HepG2 (cell line): ENCODE results near the gene SEMA3F. TPM values are rescaled to one million over a fixed set of nuclear protein-coding genes. Genes with fewer than 3 reads are reported as not detected.
A peak's percentile ranks its signal among the peaks of the same experiment; 100 is the strongest.

Experiments
- ATAC-seq: fragments of 200-7000 bp; cut with Tn5 transposase; 3 replicates; pipeline ENCODE4 v1.9.1; 2020; ENCODE audit warnings: mild to moderate bottlenecking, moderate library complexity
- BruUV-seq: library from RNA; stranded (reverse); fragments of 400-500 nt; replicated peaks from 2 replicates; lab custom pipeline; 2021; lab: Mats Ljungman, UMichigan
- CTCF ChIA-PET: fragments of 300-600 bp; formaldehyde crosslinking; extraction: SDS; loops from one replicate; lab custom pipeline; 2021; ENCODE audit warnings: low total read pairs, inconsistent platforms, low intra/inter-chr PET ratio; lab: Yijun Ruan, JAX
- POLR2A ChIA-PET: fragments of 350-600 bp; sonication (Branson Sonifier 250); formaldehyde crosslinking; loops from one replicate; lab custom pipeline; 2020; ENCODE audit warnings: antibody characterized with exemption, inconsistent platforms; lab: Yijun Ruan, JAX
- DNase-seq: peaks from one replicate; pipeline ENCODE4 v3.0.0-alpha.2; 2015; ENCODE audit warnings: low spot score
- FAIRE-seq: peaks from 3 replicates; lab custom pipeline; 2011; peaks lifted over from hg19 to GRCh38; lab: Jason Lieb, UNC
- H2AFZ ChIP-seq: one replicate; pipeline ENCODE4 v1.6.1; 2011; ENCODE audit warnings: low read length, inconsistent platforms
- H3K27ac ChIP-seq: fragments of 300-600 bp; 3 replicates; pipeline ENCODE4 v1.8.0; 2011; ENCODE audit warnings: mixed run types, mild to moderate bottlenecking, mixed read lengths, low read length, inconsistent platforms; ENCODE audit not compliant: insufficient read depth; ENCODE audit errors: extremely low read length
- H3K27me3 ChIP-seq, 2 experiments: fragments of 200-600 bp in 1 of 2; 2 replicates in 1 of 2; 3 replicates in 1 of 2; pipeline versions ENCODE4 v1.6.0 to v1.8.0; 2011; ENCODE audit warnings: low read length in 2 of 2, mild to moderate bottlenecking in 2 of 2, moderate library complexity in 2 of 2, inconsistent platforms in 1 of 2; ENCODE audit not compliant: insufficient read depth in 2 of 2, control insufficient read depth in 1 of 2
- H3K36me3 ChIP-seq, 2 experiments: fragments of 200-600 bp in 1 of 2; replicated peaks in 1 of 2; 2 replicates in 1 of 2; 3 replicates in 1 of 2; pipeline versions ENCODE4 v1.5.1 to v1.8.0; 2011; ENCODE audit warnings: low read length in 2 of 2, inconsistent platforms in 1 of 2; ENCODE audit not compliant: insufficient read depth in 2 of 2, control insufficient read depth in 1 of 2
- H3K4me1 ChIP-seq: 2 replicates; pipeline ENCODE4 v1.5.1; 2012; ENCODE audit warnings: low read length, inconsistent platforms; ENCODE audit not compliant: insufficient read depth
- H3K4me2 ChIP-seq: 2 replicates; pipeline ENCODE4 v1.6.0; 2011; ENCODE audit warnings: low read depth, low read length, inconsistent platforms
- H3K4me3 ChIP-seq, 3 experiments: fragments of 200-600 bp in 1 of 3; sonication (generic), shearing (Covaris generic) in 1 of 3; replicated peaks in 1 of 3; 2 replicates each; pipeline ENCODE4 v1.5.1; 2011 to 2016; ENCODE audit warnings: low read length in 3 of 3, inconsistent platforms in 2 of 3, low read depth in 2 of 3, mild to moderate bottlenecking in 2 of 3, control low read depth in 1 of 3, mixed read lengths in 1 of 3; ENCODE audit not compliant: insufficient read depth in 1 of 3
- H3K79me2 ChIP-seq: one replicate; pipeline ENCODE4 v1.6.1; 2011; ENCODE audit warnings: low read length, inconsistent platforms; ENCODE audit not compliant: insufficient read depth
- H3K9ac ChIP-seq: 2 replicates; pipeline ENCODE4 v1.6.0; 2011; ENCODE audit warnings: mild to moderate bottlenecking, low read depth, low read length, inconsistent platforms; ENCODE audit not compliant: insufficient read depth
- H3K9me3 ChIP-seq: 2 replicates; pipeline ENCODE4 v1.5.1; 2012; ENCODE audit warnings: mild to moderate bottlenecking, low read length
- H4K20me1 ChIP-seq: 2 replicates; pipeline ENCODE4 v1.6.0; 2011; ENCODE audit warnings: inconsistent platforms, mild to moderate bottlenecking, low read length, moderate library complexity; ENCODE audit not compliant: insufficient read depth
- AHR ChIP-seq: IDR thresholded peaks from 2 replicates; pipeline ENCODE4 v1.6.1; 2018; ENCODE audit warnings: missing genetic modification reagents, missing compliant biosample characterization
- ARID2 ChIP-seq: sonication (generic); formaldehyde crosslinking; IDR thresholded peaks from 2 replicates; pipeline ENCODE4 v1.8.1; 2022; ENCODE audit warnings: mild to moderate bottlenecking, missing genetic modification reagents, borderline replicate concordance
- CREB1 ChIP-seq, 2 experiments: fragments of 450-650 bp in 1 of 2; IDR thresholded peaks; 2 replicates each; pipeline ENCODE4 v1.6.1; 2016 to 2017; ENCODE audit warnings: control low read depth in 1 of 2, mild to moderate bottlenecking in 1 of 2, missing compliant biosample characterization in 1 of 2, missing genetic modification characterization in 1 of 2
- IKZF1 ChIP-seq: fragments of 450-650 bp; IDR thresholded peaks from 2 replicates; pipeline ENCODE4 v1.7.1; 2016
- MEIS1 ChIP-seq: sonication (generic); formaldehyde crosslinking; IDR thresholded peaks from 2 replicates; pipeline ENCODE4 v1.9.0; 2021; ENCODE audit warnings: mild to moderate bottlenecking, missing genetic modification reagents, moderate library complexity, borderline replicate concordance
- PCBP1 ChIP-seq: fragments of 200-400 bp; formaldehyde crosslinking; IDR thresholded peaks from 2 replicates; pipeline ENCODE4 v1.6.1; 2017; ENCODE audit warnings: mild to moderate bottlenecking, low read depth, low read length, borderline replicate concordance
- SATB2 ChIP-seq: sonication (generic); formaldehyde crosslinking; IDR thresholded peaks from 2 replicates; pipeline ENCODE4 v1.5.0; 2020; ENCODE audit warnings: missing genetic modification reagents
- SP4 ChIP-seq: sonication (generic); formaldehyde crosslinking; IDR thresholded peaks from 2 replicates; pipeline ENCODE4 v1.8.1; 2023; ENCODE audit warnings: mild to moderate bottlenecking, missing genetic modification reagents
- ZNF230 ChIP-seq: sonication (generic); formaldehyde crosslinking; IDR thresholded peaks from 2 replicates; pipeline ENCODE4 v1.4.0; 2020; ENCODE audit warnings: mild to moderate bottlenecking, missing genetic modification reagents
- ZNF317 ChIP-seq: sonication (generic); formaldehyde crosslinking; IDR thresholded peaks from 2 replicates; pipeline ENCODE4 v1.5.0; 2020; ENCODE audit warnings: mild to moderate bottlenecking, missing genetic modification reagents
- ZNF333 ChIP-seq: sonication (generic); formaldehyde crosslinking; IDR thresholded peaks from 2 replicates; pipeline ENCODE4 v1.4.0; 2020; ENCODE audit warnings: mild to moderate bottlenecking, missing genetic modification reagents, borderline replicate concordance
- ZNF598 ChIP-seq: sonication (generic); formaldehyde crosslinking; IDR thresholded peaks from 2 replicates; pipeline ENCODE4 v1.5.1; 2020; ENCODE audit warnings: mild to moderate bottlenecking, missing genetic modification reagents, borderline replicate concordance
- WGBS: methylation state at CpG from one replicate; pipeline ENCODE4 v1.1.6; 2017; ENCODE audit warnings: low lambda C conversion rate; 5-methylcytosine and 5-hydroxymethylcytosine counted together
- in situ Hi-C: cut with HindIII; loops from 2 replicates; pipeline ENCODE4 v1.10.0; 2017; ENCODE audit warnings: low pct_unique_long_range_greater_than_20kb; ENCODE audit not compliant: extremely low pct_ligation_motif_present
- intact Hi-C: fragments of 100-400 bp; cut with micrococcal nuclease; formaldehyde crosslinking; loops from one replicate; pipeline ENCODE4 v1.10.0; 2022; ENCODE audit not compliant: unreplicated experiment
- polyA plus RNA-seq, 8 experiments: library from polyadenylated mRNA; depleted of rRNA in 3 of 8; stranded (reverse) in 7 of 8; unstranded in 1 of 8; fragments of >200 nt; fragmentation: Illumina TruSeq in 4 of 8; extraction: Trizol in 4 of 8; gene quantifications; 2 replicates each; pipeline versions ENCODE4 v1.2.1 to v1.2.3, GENCODE V29; 2011 to 2016; ENCODE audit warnings: low read depth in 4 of 8, missing spikeins in 1 of 8, mixed read lengths in 1 of 8; ENCODE audit not compliant: insufficient read depth in 1 of 8
- total RNA-seq, 5 experiments: library from RNA; depleted of rRNA; stranded (reverse); fragments of >200 nt; fragmentation: Illumina TruSeq; extraction: Trizol; gene quantifications; 2 replicates each; pipeline ENCODE4 v1.2.3, GENCODE V29; 2016; ENCODE audit warnings: low read depth in 1 of 5
- TF ChIP-seq, protein P1 (sequence below): sonication (generic); formaldehyde crosslinking; IDR thresholded peaks from 2 replicates; pipeline ENCODE4 v1.8.0; 2022; ENCODE audit warnings: missing genetic modification reagents, low read depth, mild to moderate bottlenecking, borderline replicate concordance
- TF ChIP-seq, protein P2 (sequence below): sonication (generic); formaldehyde crosslinking; IDR thresholded peaks from 2 replicates; pipeline ENCODE4 v1.4.0; 2020; ENCODE audit warnings: missing genetic modification reagents
- TF ChIP-seq, protein P3 (sequence below): sonication (generic); formaldehyde crosslinking; IDR thresholded peaks from 2 replicates; pipeline ENCODE4 v1.8.0; 2022; ENCODE audit warnings: missing genetic modification reagents, mild to moderate bottlenecking, inconsistent platforms, borderline replicate concordance
- TF ChIP-seq, protein P4 (sequence below): sonication (generic); formaldehyde crosslinking; IDR thresholded peaks from 2 replicates; pipeline ENCODE4 v1.5.0; 2020; ENCODE audit warnings: missing genetic modification reagents
- TF ChIP-seq, protein P5 (sequence below): sonication (generic); formaldehyde crosslinking; IDR thresholded peaks from 2 replicates; pipeline ENCODE4 v1.5.1; 2020; ENCODE audit warnings: missing genetic modification reagents, mild to moderate bottlenecking, borderline replicate concordance

Gene SEMA3F
- total and polyA plus RNA-seq, 2 of the 13 experiments (the other 11 are each of a cell fraction or from before 2014, with no cell fraction given): 7.6 to 17.2 TPM

DNA sequence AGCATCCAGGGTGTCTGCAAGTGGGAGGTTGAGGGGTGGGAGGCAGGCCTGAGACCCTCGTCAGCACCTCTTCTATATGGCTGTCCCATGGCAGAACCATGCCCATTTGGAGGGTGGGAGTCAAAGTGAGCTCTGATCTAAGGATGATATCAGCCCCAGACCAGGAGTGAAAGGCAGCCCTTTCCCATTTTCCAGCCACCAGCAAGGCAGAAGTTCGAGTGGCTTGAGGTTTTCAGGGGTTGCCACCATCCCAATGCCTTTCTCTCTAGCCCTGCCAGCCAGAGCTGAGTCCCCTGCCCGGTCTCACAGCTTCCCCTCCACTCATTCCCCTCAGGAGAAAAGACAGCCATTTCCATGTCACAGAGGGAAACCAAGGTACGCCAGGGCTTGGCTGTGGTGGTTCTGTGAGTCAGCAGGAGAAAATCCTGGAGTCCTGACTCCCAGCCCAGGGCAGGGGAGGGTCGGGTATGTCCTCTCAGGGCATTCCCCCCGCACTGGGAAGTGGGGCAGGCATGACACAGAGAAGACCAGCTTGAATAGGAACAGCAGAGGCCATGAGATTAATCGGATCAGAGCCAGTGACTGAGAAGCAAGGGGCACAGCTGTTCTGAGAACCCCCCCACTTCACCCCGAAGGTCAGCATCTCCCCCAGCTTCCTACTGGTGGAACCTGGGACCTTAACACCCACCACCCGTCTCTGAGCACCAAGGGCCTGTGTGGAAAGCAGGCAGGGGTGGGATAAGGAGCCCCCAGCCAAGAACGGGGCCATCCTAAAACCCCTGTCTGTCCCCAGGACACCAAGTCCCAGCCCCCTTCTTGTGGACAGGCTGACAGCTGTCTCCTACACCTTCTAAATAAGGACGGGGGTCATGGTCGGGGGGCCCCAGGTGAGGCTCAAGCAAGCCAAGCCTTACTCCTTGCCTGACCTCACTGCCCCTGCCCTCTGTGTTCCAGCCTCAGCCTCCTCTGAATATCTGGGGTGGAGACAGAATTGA lies 49.0 kb downstream of the SEMA3F start:
- Histone ChIP-seq H3K27me3 (no peaks in the 10 kb centered on the region), H3K4me3 (peak overlapping the region; percentile 54 to 85 (median 69); a peak in 5 of 6 replicates), H2AFZ (no peak overlapping the region), H4K20me1 (peaks cover 4% of the 10 kb centered on the region; the same call in 1 of the 2 replicates), H3K9ac (peak overlapping the region; percentile 77), H3K4me1 (peaks cover 72% of the 10 kb centered on the region), H3K36me3 (no peaks in the 10 kb centered on the region; a peak in 1 of 5 replicates), H3K9me3 (no peaks in the 10 kb centered on the region), H3K79me2 (peaks cover 35% of the 10 kb centered on the region), H3K4me2 (peak overlapping the region; percentile 96), H3K27ac (peak overlapping the region; percentile 86)
- DNase-seq (no peak), FAIRE-seq (no peak), ATAC-seq (no peak)
- ChIA-PET POLR2A (interaction anchor here (0.7 to 15.7 kb wide), 22 partner anchors 9 to 117 kb away, joined by 3 to 844 read pairs (median 6); partner anchors contain the start of genes GNAI2, HYAL1, HYAL3 and IFRD2), CTCF (no interaction called here)
- BruUV-seq: TSS peak; percentile 42
- in situ Hi-C loops (no loop called here), intact Hi-C loops (no loop called here)
- WGBS: 8% methylated on average over 7 of the region's 12 CpGs
- TF ChIP-seq ZNF230 (CRISPR knock-in tag): no peak
- TF ChIP-seq, protein P1, sequence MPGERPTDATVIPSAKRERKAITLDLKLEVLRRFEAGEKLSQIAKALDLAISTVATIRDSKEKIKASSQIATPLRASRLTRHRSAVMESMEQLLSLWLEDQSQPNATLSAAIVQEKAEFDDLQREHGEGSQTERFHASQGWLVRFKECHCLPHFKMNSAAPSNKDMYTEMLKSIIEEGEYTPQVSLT (CRISPR knock-in tag): no peak
- TF ChIP-seq IKZF1: no peak
- TF ChIP-seq ZNF317: peak; percentile 58
- TF ChIP-seq SP4 (CRISPR knock-in tag): peak; percentile 11; the same call in 1 of the 2 replicates
- TF ChIP-seq SATB2 (CRISPR knock-in tag): no peak
- TF ChIP-seq, protein P2, sequence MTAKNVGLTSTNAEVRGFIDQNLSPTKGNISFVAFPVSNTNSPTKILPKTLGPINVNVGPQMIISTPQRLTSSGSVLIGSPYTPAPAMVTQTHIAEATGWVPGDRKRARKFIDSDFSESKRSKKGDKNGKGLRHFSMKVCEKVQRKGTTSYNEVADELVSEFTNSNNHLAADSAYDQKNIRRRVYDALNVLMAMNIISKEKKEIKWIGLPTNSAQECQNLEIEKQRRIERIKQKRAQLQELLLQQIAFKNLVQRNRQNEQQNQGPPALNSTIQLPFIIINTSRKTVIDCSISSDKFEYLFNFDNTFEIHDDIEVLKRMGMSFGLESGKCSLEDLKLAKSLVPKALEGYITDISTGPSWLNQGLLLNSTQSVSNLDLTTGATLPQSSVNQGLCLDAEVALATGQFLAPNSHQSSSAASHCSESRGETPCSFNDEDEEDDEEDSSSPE (CRISPR knock-in tag): no peak
- TF ChIP-seq PCBP1: no peak
- 0 out of 2 replicates have a peak, but pooled peaks have one; percentile 63 for TF ChIP-seq ZNF598 (CRISPR knock-in tag)
- no peak for TF ChIP-seq MEIS1 (CRISPR knock-in tag)
- TF ChIP-seq, protein P3, sequence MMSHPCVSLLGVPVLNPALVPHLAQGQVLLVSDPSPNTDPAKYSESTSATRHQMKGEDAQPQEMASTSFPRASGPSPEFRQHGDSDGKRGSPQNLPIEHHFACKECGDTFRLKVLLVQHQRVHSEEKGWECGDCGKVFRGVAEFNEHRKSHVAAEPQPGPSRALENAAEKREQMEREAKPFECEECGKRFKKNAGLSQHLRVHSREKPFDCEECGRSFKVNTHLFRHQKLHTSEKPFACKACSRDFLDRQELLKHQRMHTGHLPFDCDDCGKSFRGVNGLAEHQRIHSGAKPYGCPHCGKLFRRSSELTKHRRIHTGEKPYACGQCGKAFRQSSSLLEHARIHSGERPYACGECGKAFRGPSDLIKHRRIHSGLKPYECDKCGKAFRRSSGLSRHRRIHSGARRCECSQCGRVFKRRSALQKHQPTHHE: no peak
- 0 out of 2 replicates have a peak, but pooled peaks have one; percentile 63 for TF ChIP-seq ZNF333
- TF ChIP-seq CREB1 (IDR thresholded peaks at IDR 0.05): no peak
- TF ChIP-seq CREB1 (CRISPR knock-in tag; IDR thresholded peaks at IDR 0.05): no peak
- TF ChIP-seq AHR (CRISPR knock-in tag): no peak
- TF ChIP-seq, protein P4, sequence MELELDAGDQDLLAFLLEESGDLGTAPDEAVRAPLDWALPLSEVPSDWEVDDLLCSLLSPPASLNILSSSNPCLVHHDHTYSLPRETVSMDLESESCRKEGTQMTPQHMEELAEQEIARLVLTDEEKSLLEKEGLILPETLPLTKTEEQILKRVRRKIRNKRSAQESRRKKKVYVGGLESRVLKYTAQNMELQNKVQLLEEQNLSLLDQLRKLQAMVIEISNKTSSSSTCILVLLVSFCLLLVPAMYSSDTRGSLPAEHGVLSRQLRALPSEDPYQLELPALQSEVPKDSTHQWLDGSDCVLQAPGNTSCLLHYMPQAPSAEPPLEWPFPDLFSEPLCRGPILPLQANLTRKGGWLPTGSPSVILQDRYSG: no peak
- TF ChIP-seq, protein P5, sequence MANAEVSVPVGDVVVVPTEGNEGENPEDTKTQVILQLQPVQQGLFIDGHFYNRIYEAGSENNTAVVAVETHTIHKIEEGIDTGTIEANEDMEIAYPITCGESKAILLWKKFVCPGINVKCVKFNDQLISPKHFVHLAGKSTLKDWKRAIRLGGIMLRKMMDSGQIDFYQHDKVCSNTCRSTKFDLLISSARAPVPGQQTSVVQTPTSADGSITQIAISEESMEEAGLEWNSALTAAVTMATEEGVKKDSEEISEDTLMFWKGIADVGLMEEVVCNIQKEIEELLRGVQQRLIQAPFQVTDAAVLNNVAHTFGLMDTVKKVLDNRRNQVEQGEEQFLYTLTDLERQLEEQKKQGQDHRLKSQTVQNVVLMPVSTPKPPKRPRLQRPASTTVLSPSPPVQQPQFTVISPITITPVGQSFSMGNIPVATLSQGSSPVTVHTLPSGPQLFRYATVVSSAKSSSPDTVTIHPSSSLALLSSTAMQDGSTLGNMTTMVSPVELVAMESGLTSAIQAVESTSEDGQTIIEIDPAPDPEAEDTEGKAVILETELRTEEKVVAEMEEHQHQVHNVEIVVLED (CRISPR knock-in tag): peak; percentile 24; the same call in 1 of the 2 replicates
- no peak for TF ChIP-seq ARID2 (CRISPR knock-in tag)
